GM18909 (cell line): Measurements from ENCODE around the gene CANT1.
"Not testable (repeated sequence)": the region's sequence is repeated elsewhere in the genome, so short reads cannot be mapped to it uniquely, and the experiment has no call there.

ENCODE experiments used
- ATAC-seq: cut with Tn5 transposase; IDR thresholded peaks from one replicate; pipeline ENCODE4 v1.9.1; 2021; ENCODE audit warnings: mild to moderate bottlenecking; ENCODE audit not compliant: unreplicated experiment, poor library complexity

Gene CANT1

DNA sequence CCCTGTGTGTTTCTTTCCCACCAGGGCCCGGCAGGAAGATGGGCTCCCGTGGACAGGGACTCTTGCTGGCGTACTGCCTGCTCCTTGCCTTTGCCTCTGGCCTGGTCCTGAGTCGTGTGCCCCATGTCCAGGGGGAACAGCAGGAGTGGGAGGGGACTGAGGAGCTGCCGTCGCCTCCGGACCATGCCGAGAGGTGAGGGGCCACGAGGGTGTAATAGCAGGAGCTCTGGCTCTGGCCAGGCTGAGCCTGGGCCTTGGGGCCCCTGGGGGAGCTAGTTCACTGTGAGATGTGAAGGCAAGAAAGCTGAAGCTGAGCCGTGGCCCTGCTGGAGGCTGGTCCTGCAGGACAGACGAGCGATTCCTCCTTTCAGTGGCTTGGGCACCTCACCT lies 34.4 kb upstream of the CANT1 start:
- no peak for ATAC-seq

DNA sequence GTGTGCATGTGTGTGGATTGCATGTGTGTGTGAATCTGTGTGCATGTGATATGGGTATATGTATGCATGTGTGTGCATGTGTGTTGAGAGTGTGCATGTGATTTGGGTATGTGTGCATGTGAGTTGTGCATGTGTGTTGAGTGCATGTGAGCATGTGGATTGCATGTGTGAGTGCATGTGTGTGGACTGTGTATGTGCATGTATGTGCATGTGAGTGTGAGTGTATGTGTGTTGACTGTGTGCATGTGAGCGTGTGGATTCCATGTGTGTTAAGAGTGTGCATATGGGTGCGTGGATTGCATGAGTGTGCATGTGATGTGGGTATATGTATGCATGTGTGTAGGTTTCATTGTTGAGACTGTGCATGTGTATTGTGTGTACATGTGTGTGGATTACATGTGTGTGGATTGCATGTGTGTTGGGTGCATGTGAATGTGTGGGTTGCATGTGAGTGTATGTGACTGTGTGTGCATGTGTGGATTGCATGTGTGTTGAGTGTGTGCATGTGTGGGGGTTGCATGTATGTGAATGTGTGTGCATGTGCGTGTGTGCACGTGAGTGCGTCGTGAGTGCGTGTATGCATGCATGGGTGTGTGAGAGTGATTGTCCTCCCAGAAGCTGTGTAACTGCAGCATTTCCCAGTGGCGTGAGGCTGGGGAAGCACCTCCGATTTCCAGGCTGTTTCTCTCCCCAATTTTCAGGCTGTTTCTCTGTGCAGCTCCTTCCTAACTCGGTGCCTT lies 33.8 kb upstream of the CANT1 start:
- ATAC-seq, result no peak

DNA sequence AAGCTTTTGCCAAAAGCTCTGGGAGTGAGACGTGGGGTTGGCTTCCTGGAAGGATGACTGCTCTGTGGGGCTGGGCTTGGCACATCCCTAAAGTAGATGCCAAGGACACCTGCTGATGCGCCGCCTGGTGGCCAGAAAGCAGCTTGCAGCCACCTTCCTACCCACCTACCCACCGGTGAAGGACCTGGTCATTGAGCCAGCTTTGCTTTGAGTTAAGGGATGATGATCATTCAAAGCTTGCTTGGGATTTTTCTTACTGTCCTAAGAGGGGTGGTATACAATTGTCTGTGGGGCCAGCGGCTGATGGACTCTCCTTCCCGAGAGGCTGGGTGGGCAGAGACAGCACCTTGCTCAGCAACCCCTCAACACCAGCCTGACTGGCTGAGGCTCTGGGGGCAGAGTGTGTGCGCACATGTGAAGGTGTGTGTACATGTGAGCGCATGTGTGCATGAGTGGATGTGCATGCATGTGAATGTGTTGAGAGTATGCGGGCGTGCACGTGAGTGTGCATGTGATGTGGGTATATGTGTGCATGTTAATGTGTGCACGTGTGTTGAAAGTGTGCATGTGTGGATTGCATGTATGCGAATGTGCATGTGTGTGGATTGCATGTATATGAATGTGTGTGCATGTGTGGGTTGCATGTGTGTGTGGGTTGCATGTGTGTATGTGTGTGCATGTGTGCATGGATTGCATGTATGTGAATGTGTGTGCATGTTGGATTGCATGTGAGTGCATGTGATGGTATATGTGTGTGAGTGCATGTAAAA lies 33.0 kb upstream of the CANT1 start:
- ATAC-seq, result no peak

DNA sequence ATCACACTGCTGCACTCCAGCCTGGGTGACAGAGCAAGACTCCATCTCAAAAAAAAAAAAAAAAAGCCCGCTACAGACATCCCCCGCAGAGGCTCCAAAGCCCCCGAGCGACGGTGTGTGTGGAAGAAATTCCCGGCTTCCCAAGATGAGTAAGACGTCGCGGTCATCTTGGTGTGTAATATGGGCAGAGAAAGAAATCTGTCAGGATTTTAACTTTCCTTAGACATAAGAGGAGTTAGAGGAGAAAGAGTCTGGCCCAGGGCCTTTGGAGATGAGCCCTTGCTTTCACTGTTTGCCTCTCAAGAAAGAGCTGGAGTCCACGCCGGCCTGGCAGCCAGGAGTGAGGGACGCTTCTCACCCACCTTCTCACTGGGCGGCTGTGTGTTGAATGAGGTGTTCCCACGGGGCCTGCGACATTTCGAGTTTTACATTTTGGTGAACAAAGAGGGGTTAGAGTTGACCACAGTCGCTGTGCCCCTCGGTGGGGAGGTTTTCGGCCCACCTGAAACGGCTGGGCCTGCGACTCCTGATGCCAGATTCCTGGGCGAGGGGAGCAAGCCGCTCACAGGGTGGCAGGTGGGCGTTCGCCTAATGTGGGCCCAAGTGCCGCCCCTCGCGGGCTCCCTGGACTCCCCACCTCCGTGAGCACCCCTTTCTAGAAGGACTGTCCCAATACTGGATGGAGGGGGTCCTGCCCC lies 32.3 kb upstream of the CANT1 start:
- no peak for ATAC-seq

DNA sequence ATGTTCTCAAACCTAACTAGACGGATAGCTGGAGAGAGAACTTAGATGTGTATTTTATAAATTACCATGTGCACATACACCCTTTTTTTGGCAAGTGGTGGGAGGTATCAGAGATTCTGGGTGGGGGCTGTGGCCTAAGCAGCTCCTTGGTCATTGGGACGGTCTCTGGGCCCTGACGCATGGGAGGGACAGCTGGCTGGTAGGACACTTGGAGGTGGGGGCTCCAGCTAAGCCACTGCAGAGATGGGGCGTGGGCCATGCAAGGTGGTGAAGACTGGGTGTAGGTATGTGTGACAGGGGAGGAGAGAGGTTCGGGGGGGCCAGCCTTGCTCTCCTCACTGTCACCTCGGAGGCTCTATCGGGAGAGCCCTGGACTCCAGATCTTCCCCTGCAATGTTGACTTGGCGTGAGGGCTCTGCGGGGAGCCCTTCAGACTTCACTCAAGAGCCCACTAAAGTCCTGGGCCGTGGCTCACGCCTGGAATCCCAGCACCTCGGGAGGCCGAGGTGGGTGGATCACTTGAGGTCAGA lies 31.5 kb upstream of the CANT1 start:
- ATAC-seq, result no peak

DNA sequence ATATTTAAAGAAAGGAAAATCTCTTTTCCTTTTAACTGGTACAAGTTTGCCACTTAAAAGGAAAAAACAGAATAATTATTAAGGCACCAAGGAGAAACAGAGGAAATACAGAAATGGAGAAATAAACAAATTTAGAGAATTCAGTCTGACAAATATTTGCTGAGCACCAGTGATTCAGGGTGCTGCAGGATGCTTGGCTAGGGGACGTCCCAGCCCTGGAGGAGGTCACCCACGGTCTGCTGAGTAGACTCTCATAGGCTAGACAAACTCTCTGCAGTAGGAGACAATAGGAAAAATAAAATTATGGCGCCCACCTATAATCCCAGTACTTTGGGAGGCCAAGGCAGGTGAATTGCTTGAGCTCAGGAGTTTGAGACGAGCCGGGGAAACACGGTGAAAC lies 30.3 kb upstream of the CANT1 start:
- no peak for ATAC-seq

DNA sequence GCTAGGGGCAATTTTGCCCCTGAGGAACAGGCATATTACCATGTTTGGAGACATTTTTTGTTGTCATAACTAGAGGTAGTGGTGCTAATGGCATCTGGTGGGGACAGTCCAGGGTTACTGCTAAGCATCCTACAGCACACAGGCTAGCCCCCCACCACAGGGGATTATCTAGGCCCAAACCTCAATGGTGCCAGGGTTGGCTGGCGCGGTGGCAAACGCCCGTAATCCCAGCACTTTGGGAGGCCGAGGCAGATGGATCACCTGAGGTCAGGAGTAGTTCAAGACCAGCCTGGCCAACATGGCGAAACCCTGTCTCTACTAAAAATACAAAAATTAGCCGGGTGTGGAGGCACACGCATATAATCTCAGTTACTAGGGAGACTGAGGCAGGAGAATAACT lies 29.6 kb upstream of the CANT1 start:
- no peak for ATAC-seq

DNA sequence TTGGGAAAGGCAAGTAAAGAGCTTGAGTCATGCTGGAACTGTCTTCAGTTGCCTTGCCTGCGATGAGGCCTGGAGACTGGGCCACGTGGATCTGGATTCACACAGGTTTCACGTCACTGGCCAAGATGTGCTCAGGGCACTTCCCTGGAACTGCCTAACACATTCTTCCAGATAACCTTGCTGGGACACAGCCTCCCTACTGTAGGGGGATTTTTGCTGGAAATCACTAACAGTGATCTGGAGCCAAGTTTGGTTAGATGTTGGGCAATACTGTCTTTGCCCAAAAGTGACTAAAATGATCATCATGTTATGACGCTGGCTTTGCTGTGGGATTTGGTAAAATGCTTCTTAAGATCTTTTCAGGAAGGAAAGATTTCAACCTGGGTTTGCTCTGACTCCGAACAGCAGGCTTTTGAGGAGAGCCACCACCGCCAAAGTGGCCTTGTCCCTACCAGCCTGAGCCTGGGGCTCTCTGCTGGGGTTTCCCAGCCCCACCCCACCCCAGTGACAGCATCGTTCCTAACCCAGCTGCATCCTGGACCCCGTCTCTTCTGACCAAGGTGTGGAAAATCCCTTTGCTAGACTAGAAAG lies 29.1 kb upstream of the CANT1 start:
- ATAC-seq, result no peak

DNA sequence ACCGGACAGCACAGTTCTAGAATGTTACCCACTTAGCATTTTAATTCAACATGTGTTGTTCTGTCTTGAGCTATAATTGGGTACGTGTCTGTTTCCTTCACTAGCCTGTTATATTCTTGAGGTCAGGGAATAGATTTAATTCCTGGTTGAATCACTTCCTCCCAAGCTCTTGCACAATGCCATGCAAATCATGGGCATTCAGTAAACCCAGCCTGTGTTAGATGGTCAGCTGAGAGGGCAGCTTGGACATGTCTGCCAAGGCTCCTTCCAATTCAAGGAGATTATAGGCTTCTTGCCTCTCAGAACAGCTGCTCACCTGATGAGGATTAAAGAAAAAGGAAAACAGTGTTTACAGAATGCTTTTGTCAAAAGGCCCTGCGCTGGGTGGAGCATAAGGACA lies 27.0 kb upstream of the CANT1 start:
- no peak for ATAC-seq

DNA sequence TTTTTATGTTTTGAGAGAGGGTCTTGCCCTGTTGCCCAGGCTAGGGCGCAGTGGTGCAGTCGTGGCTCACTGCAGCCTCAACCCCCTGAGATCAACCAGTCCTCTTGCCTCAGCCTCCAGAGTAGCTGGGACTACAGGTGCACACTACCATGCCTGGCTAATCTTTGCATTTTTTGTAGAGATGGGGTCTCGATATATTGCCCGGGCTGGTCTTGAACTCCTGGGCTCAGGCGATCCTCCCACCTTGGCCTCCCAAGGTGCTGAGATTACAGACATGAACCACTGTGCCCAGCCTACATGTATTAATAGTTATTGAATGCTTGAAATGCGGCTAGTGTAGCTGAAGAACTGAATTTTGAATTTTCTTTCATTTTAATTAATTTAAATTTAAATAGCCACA lies 26.6 kb upstream of the CANT1 start:
- no peak for ATAC-seq

DNA sequence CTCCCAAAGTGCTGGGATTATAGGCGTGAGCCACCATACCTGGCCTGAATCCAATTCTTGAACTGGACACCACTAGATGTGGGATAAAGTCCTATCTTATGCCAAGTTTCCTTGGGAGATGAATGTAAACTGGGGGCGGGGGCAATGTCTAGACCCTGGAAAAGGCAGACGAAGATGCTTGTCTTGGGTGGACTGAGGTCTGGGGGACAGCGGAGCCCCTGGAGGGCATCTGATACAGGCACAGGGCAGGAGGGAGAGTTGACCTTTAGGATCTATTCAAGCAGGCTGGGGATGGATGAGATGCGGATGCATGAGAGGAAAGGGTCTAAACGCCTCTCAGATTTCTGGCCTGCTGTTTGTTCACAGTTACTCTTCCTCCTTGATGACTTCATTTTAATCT lies 26.1 kb upstream of the CANT1 start:
- no peak for ATAC-seq

DNA sequence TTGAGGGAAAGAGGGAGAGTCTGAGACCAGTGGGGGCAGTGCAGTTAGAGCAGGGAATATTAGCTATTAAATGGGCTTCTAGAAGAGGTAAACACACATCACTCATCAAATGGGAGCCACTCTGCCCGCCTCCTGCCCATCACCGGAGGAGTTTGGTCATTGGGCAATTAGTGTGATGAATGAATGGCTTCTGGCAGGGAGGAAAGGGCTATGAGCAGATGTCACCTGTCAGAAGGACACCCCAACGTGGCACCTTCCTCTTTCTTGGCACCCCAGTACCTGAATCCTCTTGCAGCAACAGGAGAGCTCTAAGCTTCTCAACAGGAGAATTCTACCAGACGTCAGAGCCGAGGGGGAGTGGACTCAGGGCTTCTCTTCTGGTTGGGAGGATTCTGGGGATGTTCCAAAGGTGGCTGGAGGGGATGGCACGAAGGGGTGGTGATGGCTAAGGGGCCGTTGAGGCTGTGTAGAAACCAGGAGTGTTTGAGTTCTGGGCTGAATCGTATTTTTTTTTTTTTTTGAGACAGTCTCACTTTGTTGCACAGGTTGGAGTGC lies 25.4 kb upstream of the CANT1 start:
- ATAC-seq, result no peak

DNA sequence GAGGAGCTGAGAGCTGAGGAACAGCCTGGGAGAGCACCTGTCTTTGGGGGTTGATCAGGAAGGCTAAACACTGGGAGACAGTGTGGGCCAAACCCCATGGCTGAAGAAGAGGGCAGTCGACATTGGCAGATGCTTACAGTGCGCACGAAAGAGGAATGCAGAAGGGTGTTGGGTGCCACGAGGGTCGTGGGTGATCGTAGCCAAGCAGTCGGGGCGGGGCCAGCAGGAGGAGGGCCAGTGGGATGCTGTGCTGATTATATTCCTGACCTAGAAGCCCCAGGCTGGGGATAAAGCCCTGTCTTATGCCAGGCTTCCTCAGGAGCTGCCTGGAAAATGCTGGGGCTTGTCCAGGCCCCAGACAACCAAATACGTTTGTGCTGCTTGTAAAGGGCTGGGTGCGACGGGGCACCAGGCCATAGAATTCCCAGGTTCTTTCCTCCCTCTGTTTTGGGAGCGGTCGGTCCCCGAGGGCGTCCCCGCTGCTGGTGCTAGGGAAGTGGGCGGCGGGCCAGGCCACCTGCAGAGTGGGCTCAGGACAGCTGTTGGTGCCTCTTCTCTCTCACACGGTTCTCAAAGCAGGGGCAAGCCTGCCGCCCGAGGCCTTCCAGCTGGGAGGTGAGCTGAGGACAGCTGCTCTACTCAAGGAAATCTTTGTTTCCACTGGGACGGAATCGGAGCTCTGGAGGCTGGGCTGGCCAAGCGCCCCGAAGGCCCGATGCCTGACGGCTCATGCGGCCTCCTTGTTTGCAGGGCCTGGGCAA lies 24.4 kb upstream of the CANT1 start:
- no peak for ATAC-seq

DNA sequence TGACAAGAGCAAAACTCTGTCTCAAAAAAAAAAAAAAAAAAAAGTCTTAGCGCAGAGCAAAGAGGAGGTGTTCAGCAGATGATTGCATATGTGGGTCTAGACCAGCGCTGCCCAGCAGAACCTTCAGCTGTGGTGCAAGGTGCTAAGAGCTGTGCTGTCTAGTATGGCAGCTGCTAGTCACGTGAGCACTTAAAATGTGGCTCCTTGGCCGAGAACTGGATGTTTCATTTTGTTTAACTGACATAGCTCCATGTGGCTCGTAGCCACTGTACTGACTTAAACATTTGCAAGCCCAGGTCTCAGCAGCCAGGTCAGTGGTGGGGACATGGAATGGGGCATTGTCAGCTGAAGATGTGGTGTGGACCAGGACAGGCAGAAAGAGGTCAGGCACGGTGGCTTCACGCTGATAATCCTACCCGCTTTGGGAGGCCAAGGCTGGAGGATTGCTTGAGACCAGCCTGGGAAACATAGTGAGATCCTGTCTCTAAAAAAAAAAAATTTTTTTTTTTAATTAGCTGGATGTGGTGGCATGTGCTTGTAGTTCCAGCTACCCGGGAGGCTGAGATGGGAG lies 23.6 kb upstream of the CANT1 start:
- ATAC-seq, result no peak

DNA sequence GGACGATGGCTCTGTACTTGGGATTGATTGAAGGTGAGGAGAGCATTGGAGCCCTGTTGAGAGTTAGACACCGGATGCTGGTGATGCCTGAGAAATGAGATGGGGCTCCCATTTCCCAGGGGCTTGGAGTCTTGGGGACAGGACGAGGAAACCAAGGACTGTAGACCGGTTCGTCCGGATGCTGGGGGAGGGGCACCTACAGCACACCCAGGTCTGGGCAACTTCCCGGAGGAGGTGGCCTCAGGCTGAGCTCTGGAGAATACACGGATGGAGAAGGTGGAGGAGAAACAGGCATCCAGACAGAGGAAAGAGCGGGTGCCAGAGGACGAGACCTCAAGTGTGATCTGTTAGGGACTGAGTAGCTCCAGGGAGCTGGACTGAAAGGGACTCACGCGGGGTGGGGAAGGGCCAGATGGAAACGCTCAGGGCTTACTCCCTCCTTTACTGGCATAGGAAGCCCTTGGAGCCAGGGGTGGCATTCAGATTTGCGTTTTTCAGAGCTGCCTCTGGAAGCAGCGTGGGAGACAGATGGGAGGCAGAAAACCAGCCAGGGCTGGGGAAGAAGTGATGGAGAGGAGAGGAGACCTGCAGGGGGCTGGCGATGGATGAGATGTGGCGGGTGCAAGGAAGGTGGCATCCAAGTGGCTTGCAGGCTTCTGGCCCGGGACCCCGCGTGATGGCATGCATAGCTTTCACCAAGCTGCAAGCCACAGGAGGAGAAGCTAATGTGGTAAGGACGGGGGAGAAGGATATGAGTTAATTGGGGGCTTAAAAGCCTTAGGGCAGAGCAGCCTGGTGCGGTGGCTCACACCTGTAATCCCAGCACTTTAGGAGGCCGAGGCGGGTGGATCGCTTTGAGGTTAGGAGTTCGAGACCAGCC lies 22.7 kb upstream of the CANT1 start:
- ATAC-seq, result no peak

DNA sequence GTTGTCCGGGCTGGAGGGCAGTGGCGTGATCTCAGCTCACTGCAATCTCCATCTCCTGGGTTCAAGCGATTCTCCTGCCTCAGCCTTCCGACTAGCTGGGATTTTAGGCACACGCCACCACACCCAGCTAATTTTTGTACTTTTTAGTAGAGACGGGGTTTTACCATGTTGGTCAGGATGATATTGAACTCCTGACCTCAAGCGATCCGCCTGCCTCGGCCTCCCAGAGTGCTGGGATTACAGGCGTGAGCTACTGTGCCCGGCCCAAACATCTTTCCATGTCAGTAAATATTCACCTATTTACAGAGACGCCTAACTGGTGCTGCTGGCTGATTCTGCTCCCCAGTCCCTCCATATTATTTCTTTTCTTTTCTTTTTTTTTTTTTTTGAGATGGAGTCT lies 21.1 kb upstream of the CANT1 start:
- ATAC-seq, result not testable (repeated sequence)

DNA sequence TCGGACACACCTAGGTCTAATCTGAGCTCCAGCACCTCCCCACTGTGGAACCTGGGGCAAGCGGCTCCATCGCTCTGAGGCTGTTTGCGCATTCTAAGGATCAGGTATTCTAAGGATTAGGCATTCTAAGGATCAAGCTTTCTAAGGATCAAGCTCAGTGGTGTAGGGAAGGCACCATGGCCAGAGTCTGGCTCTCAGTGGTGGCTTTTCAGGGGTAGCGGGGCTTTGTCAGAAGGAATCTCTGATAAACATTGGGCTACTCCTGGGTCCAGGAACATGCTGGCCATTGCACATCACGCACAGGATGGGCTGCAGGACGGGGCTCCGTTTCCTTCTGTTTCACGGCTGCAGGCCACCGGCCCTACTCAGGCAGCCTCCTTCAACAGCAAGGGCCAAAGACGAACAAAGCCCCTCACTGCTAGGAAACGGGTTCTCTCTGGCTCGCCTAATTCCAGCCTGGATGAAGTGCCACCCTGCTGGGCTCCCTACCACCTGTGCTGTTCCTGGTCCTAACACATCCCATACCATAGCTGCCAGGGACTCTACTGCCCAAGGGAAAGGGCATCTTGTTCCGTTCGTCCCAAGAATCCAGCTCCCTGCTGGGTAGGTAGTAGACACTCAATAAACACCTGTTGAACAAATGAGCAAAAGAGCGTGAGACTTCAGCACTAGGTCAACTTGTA lies 19.9 kb upstream of the CANT1 start:
- no peak for ATAC-seq
